GM18873 (cell line): ENCODE data around the gene CTSZ.

Experiments
- ATAC-seq: cut with Tn5 transposase; IDR thresholded peaks from one replicate; pipeline ENCODE4 v1.9.1; 2021; ENCODE audit warnings: mild to moderate bottlenecking, moderate library complexity, moderate number of reproducible peaks; ENCODE audit not compliant: unreplicated experiment, low FRiP score

Gene CTSZ

GRCh38 chr20:59001068-59001448 lies 6.0 kb downstream of the CTSZ start:
- ATAC-seq, result no peak

DNA sequence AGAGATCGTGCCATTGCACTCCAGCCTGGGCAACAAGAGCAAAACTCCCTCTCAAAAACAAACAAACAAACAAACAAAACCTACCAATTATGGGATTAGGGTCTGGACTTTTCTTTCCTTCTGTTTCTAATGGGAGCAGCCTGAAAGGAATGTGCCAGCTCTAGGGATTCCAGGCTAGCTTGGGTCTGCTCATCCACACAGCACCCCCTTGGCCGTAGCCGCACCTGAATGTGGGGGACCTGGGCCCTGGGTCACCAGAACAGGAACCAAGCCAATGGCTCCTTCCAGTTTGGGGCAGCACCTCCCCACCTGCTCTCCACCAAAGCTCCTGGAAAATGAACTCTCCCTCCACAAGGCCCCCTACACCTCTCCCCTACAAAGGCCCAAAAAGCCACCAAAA lies 6.7 kb downstream of the CTSZ start:
- ATAC-seq, result no peak

GRCh38 chr20:58998656-58999055 lies 8.4 kb downstream of the CTSZ start:
- ATAC-seq, result no peak

GRCh38 chr20:58997141-58997770 lies 9.8 kb downstream of the CTSZ start:
- ATAC-seq, result no peak

DNA sequence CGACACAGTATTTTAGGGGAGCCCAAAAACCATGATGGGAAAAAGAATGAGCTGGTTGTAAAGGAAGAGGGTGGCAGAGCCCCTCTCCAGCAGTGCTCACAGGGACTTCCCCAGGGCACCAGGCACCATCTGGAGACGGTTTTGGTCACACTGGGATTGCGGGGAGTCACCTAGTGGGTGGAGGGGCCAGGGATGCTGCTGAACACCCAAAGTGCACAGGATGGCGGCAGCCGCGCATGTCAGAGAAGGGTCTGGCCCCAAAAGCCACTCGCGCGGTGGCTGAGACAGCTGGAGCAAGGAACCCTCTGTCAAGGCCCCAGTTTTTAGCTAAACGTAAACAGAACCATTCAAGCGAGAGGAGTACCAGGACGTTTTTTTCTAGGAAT lies 10.8 kb downstream of the CTSZ start:
- no peak for ATAC-seq

DNA sequence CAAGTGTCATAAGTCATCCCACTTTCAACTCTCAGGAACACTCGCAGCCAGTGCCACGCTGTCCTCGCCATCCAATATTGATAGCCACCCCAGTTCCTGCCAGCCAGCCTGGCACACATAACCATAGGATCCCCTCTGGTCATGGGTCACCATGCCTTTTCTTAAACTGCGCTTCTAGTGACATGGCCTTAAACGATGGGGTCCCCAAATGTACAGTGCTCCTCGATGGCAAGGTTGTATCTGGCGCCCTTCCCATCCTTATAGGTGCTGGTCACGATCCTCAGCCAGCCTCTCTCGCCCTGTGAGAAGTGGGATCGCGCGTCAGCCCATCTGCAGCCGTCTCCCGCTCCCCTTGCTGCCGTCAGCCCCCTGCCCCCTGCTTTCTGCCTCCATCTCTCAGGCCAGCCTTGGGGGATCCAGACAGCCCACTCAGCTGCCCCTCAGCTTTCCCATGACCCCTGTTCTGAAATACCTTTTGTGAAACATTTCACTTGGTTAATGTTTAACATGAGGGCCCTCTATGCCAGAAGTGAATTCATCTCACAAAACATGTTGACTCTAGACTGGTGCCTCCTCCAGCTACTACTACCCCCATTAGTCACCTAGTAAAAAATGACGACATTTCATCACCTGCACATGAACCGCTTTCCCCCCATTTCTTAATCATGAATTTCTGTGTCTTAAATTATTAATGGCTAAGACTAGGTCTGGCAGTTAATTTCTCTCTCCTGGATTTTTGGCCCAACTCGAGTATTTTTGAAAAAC lies 11.4 kb downstream of the CTSZ start:
- ATAC-seq, result no peak

DNA sequence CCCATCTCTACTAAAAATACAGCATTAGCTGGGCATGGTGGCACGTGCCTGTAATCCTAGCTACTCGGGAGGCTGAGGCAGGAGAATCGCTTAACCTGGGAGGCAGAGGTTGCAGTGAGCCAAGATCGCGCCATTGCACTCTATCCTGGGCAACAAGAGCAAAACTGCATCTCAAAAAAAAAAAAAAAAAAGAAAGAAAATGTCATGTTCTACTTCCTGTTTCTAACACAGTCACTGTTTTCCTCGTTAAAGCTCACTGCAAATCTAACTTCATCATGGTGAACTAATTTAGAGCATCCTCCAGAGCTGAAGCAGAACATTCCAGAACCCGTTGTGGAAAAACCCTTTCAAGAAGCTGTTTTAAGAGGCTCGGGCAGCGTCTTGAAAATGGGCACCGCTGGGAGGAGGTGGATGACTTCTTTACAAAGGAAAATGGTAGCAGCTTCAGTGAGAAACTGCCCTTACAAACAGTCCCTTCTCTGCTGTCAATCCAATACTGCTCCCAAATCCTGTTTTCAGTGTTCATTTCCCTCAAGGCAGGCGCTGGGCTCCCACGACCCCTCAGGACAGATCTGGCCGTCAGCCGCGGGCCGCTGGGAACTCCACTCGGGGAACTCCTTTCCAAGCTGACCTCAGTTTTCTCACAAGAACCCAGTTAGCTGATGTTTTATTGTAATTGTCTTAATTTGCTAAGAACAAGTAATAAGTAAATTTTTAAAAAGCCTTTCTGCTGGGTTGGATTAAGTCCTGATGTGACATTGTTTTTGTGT lies 12.5 kb downstream of the CTSZ start:
- no peak for ATAC-seq

DNA sequence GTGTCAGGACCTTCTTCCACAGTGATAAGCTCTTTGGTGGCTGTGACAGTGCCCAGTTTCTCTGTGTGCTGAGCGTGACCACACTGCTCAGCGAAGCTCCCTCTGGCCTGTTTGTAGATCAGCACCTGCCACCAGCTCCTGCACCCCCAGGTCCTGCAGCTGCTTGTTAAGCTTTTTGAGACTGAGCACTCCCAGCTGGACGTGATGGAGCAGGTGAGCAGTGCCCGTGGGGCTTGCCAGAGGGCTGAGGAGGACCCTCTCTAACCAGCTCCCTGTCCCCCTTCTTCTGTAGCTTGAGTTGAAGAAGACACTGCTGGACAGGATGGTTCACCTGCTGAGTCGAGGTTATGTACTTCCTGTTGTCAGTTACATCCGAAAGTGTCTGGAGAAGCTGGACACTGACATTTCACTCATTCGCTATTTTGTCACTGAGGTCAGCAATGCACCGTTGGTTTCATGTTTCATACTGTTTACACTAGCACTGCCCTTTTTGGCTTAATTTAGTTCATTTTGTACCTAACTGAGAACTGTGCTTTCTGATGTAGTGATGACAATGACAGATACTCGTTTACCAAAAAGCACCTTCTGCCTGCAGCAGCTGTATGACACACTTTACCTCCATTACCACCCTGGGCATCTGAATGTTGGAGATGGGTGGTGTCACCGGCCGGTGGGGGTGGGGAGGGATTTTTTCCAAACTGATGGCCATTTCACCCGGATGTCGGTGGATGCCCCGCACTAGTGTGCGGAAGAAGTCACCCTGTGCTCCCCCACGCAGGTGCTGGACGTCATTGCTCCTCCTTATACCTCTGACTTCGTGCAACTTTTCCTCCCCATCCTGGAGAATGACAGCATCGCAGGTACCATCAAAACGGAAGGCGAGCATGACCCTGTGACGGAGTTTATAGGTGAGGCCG lies 13.5 kb downstream of the CTSZ start:
- no peak for ATAC-seq

DNA sequence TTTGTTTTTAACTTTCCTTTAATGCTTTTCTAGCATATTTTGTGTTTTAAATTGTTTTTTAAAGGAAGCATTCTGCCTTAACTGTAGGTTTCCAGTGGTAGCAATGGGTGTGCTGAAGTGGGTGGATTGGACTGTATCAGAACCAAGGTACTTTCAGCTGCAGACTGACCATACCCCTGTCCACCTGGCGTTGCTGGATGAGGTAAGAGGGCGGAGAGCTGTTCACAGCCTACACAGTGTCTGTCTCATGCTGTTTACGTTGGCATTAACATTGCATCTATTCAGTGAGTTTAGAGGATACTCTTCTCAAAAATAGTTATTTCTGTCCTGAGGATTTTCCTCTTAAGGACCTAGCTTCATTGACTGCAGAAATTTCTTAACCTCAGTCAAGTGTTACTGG lies 14.1 kb downstream of the CTSZ start:
- ATAC-seq, result no peak

GRCh38 chr20:58991715-58992114 lies 15.3 kb downstream of the CTSZ start:
- no peak for ATAC-seq

- no peak for ATAC-seq
Observed at GRCh38 chr20:58990651-58991445, 16.2 kb downstream of the CTSZ start.

- ATAC-seq, result no peak
Observed at GRCh38 chr20:58989196-58989595, 17.9 kb downstream of the CTSZ start.

GRCh38 chr20:58988565-58988882 lies 18.5 kb downstream of the CTSZ start:
- ATAC-seq, result no peak

- no peak for ATAC-seq
Observed at GRCh38 chr20:58987790-58988564, 19.1 kb downstream of the CTSZ start.

DNA sequence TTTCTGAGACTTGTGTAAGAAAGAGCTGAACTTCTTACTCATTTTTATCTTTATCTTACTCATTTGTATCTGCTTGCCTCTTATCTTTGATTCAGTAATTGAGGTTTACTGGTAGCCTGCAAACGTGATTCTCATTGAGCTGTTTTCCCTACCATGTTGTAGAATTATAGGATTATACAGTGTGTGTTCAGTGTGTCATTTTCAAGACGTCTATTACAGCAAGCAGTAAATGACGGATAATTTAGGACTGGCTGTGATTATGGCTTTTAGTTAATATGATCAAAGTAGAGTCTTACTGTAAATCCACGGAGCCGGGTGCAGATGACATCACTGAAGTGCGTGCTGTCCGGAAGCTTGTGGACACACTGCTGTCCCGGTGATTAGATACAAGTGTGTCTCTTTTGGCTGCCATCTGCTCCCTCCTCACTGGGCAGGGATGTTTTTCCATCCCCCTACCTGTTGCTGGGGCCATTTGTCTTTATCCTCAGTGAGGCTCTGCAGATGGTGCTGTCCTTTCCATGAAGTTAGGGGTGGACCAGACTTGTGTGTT lies 20.0 kb downstream of the CTSZ start:
- no peak for ATAC-seq

DNA sequence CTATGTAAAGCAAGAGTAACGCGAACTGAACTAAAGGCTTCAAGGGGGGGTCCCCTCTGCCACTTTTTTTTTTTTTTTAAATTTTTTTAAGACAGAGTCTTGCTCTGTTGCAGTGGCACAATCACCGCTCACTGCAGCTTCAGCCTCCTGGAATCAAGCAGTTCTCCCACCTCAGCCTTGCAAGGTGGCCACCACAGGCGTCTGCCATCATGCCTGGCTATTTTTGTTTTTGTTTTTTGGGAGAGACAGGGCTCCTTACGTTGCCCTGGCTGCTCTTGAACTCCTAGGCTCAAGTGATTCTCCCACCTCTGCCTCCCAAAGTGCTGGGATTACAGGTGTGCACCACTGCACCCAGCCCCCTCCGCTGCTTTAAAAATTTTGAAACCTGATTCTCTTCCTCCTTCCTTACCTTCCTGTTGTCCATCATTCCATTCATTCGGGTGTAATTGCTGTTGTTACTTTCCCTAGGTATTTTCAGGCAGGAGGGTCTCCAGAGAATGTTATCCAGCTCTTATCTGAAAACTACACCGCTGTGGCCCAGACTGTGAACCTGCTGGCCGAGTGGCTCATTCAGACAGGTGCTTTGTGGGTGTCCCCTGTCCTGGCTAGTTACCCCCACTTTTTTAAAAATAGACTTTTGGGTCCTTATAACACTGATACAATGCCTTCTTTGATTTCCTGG lies 20.6 kb downstream of the CTSZ start:
- ATAC-seq, result no peak

DNA sequence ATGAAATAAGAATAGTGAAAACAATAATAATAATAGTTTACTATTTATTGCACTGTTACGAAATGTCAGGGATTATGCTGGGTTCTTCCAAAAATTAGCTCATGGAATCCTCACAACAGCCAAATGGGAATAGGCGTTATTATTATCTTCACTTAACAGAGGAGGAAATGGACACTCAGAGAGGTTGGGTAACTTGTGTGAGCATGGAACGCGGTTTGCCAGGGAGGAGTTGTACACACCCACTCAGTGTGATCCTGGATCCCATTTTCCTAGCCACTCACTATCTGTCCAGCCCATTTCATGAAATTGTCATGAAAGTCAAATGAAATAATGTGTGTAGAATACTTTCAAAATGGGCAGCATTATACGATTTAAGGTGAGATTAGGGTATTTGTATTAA lies 21.4 kb downstream of the CTSZ start:
- no peak for ATAC-seq

GRCh38 chr20:58984691-58985090 lies 22.4 kb downstream of the CTSZ start:
- no peak for ATAC-seq
